ENCODE results near the gene HLF.
"Not testable (repeated sequence)": the region's sequence is repeated elsewhere in the genome, so short reads cannot be mapped to it uniquely, and the experiment has no call there.

HLF gene

GRCh38 chr17:55314061-55314783 is 49.5 kb downstream of the HLF start:
- no peak for DNase-seq

- no peak for DNase-seq
These were observed 50.2 kb downstream of the HLF start for GRCh38 chr17:55314784-55315491.

- DNase-seq: no peak
These were observed 51.7 kb downstream of the HLF start for GRCh38 chr17:55316499-55316898.

- DNase-seq: no peak
These were observed 52.5 kb downstream of the HLF start for GRCh38 chr17:55317284-55317683.

- no peak for DNase-seq
These were observed 53.3 kb downstream of the HLF start for GRCh38 chr17:55318081-55318480.

- no peak for DNase-seq
These were observed 54.1 kb downstream of the HLF start for GRCh38 chr17:55318715-55319487.

- DNase-seq: no peak
These were observed 55.3 kb downstream of the HLF start for GRCh38 chr17:55319933-55320593.

- DNase-seq: no peak
These were observed 56.0 kb downstream of the HLF start for GRCh38 chr17:55320594-55321426.

- DNase-seq: no peak
These were observed 56.8 kb downstream of the HLF start for GRCh38 chr17:55321427-55322060.

GRCh38 chr17:55322453-55322985 is 57.8 kb downstream of the HLF start:
- no peak for DNase-seq

GRCh38 chr17:55323518-55324295 is 58.9 kb downstream of the HLF start:
- no peak for DNase-seq

- no peak for DNase-seq
These were observed 59.7 kb downstream of the HLF start for GRCh38 chr17:55324296-55324978.

GRCh38 chr17:55325406-55325805 is 60.6 kb downstream of the HLF start:
- no peak for DNase-seq

- DNase-seq: no peak
These were observed 61.3 kb downstream of the HLF start for GRCh38 chr17:55326030-55326429.

- DNase-seq: no peak
These were observed 62.7 kb downstream of the HLF start for GRCh38 chr17:55327225-55328088.

GRCh38 chr17:55328514-55328913 is 63.8 kb downstream of the HLF start:
- DNase-seq: not testable (repeated sequence)

GRCh38 chr17:55330344-55330933 is 65.7 kb downstream of the HLF start:
- DNase-seq: no peak

GRCh38 chr17:55332296-55333041 is 67.7 kb downstream of the HLF start:
- DNase-seq: no peak
